ENCODE measurements around the gene SEMA6D.

GRCh38 chr15:47727137-47727536 lies 9.8 kb downstream of the SEMA6D start:
- no peak for TF ChIP-seq EZH2 (optimal IDR thresholded peaks at IDR 0.05; ENCODE audit: low read depth, low read length)
- TF ChIP-seq CTCF (IDR thresholded peaks at IDR 0.05; ENCODE audit: low read length) = no peak
- TF ChIP-seq EZH2phosphoT487 (IDR thresholded peaks at IDR 0.05; ENCODE audit: low read length) = no peak

Measured in MM.1S (cell line).